Measurements from ENCODE around the gene INCENP.

DNA sequence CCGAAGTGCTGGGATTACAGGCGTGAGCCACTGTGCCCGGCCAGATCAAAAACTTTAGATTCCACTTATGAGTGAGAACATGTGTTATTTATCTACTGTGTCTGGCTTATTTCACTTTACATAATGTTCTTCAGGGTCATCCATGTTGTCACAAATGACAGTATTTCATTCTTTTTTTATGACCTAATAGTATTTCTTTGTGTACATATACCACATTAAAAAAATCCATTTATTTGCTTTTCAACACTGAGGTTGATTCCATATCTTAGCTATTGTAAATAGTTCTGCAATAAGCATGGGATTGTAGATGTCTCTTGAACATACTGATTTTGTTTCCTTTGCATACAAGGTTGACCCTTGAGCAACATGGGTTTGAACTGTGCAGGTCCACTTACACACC lies 53.0 kb downstream of the INCENP start:
- no peak for TF ChIP-seq EZH2 (IDR thresholded peaks at IDR 0.05; ENCODE audit: borderline replicate concordance, insufficient read depth, low read length, poor library complexity, severe bottlenecking)
- TF ChIP-seq, protein P1, sequence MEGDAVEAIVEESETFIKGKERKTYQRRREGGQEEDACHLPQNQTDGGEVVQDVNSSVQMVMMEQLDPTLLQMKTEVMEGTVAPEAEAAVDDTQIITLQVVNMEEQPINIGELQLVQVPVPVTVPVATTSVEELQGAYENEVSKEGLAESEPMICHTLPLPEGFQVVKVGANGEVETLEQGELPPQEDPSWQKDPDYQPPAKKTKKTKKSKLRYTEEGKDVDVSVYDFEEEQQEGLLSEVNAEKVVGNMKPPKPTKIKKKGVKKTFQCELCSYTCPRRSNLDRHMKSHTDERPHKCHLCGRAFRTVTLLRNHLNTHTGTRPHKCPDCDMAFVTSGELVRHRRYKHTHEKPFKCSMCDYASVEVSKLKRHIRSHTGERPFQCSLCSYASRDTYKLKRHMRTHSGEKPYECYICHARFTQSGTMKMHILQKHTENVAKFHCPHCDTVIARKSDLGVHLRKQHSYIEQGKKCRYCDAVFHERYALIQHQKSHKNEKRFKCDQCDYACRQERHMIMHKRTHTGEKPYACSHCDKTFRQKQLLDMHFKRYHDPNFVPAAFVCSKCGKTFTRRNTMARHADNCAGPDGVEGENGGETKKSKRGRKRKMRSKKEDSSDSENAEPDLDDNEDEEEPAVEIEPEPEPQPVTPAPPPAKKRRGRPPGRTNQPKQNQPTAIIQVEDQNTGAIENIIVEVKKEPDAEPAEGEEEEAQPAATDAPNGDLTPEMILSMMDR (IDR thresholded peaks at IDR 0.05; ENCODE audit: poor library complexity, severe bottlenecking), result no peak
- no peak for TF ChIP-seq SMC3 (conservative IDR thresholded peaks at IDR 0.05; ENCODE audit: poor library complexity)
- no peak for TF ChIP-seq POLR2AphosphoS5 (IDR thresholded peaks at IDR 0.05)
- TF ChIP-seq TAF1 (IDR thresholded peaks at IDR 0.05; ENCODE audit: low read depth), result no peak
